ENCODE data around the gene DLK1.

Gene DLK1

DNA sequence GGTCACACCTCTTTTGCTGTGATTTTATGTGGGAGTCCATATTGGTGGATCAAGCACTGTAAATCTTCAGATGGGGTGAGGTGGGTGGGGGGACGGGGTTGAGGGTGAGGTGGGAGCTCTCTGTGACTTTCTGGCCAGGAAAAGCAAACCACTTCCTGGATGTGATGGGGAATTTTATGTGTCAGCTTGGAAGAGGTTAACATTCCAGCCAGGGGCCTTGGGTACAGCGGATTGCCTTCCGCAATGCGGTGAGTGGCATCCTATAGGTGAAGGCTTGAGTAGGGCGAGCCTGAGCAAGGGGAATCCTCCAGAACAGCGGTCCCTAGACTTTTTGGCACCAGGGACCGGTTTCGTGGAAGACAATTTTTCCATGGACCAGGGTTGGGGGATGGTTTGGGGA lies 36.2 kb downstream of the DLK1 start:
- DNase-seq = no peak

DNA sequence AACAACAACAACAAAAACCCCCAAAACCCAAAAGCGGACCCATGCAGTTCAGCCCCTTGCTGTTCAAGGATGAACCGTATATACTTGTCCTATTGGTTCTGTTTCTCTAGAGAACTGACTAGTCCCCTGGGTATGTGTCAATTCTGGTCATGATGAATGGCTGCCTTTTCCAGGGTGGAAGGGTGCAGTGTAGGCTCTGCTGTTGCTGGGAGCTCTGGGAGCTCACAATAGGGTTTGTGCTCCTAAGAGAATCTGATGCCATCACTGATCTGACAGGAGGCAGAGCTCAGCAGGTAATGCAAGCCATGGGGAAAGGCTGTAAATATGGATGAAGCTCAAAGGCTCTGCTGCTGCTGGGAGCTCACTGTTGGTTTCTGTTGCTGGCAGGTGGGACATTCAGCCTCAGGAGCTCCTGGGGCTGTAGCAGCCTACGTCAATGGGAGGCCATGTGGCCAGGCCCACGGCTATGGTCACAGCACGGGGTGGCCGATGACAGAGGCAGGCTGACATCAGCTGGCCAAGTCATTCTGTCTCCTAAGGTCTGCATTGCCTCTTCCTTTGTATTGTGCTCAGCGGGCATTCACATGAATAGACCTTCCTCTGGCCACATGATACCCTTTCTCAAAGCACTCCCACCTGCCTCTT lies 37.9 kb downstream of the DLK1 start:
- no peak for DNase-seq

DNA sequence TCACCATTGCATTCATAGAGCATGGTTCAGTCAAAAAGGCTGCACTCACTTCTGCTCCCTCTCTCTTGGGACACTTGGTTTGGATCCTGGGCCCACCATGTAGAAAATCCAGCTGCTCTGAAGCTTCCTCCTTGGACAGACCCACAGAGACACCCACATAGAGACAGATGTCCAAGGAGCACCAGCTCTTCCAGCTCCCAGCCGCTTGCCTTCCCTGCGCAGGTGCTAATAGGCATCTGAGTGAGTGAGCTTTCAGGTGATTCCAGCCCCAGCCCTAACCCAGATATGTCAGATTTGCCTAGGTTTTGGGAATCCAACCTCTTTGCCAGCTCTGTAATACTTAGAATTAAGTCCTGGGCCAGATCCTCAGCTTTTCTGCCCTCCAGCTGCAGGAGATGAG lies 38.6 kb downstream of the DLK1 start:
- no peak for DNase-seq

DNA sequence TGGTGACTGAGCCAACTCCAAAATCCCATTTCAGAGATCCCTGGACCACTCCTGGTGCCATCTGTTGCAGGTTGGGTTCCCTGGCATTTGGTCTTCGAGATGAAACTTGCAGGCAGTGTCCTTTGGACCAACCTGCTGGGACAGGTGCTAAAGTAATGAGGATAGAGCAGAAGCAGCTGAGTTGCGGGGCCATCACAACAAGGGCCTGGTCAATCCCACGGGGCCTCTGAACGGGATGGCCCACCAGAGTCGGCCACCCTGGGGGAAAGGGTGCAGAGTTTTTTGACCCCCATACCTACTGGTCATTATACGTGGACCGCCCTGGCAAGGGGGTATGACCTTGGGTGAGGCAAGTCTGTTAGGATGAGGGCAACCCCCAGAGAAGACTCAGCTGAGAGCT lies 39.3 kb downstream of the DLK1 start:
- no peak for DNase-seq

DNA sequence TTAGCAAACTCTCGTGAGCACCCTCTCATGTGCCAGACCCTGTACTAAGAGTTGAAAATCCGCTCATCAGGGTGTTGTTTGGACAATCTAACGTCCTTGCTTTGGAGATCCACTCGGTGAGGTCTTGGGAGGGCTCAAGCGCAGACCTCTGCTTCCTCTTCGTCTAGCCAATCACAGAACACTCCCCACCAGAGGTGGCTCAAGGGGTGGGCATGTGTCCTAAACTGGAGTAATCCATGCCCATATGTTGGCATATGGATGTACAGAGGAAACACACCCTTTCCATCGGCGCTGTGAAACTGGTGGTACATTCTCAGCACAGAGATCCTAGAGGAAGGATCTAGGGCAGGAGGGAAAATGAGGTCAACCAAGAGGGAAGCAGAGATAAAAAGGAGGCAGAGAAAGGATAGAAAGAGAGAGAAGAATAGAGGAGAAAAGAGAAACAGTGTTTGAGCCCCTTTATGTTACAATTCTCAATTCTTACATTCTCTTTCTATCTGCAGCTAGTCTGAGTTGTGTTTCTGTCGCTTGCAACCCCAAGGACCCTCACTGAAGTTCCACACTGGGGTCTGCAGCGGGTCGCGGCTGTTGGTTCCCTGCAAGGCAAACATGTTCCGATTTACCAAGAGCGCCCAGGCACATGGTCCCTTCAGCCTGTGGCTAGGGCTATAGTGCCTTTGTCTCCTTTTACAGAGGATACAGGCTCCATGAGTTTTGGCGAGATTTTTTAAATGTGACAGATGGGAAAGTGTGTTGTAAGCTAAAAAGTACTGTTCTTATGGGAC lies 40.5 kb downstream of the DLK1 start:
- no peak for DNase-seq

DNA sequence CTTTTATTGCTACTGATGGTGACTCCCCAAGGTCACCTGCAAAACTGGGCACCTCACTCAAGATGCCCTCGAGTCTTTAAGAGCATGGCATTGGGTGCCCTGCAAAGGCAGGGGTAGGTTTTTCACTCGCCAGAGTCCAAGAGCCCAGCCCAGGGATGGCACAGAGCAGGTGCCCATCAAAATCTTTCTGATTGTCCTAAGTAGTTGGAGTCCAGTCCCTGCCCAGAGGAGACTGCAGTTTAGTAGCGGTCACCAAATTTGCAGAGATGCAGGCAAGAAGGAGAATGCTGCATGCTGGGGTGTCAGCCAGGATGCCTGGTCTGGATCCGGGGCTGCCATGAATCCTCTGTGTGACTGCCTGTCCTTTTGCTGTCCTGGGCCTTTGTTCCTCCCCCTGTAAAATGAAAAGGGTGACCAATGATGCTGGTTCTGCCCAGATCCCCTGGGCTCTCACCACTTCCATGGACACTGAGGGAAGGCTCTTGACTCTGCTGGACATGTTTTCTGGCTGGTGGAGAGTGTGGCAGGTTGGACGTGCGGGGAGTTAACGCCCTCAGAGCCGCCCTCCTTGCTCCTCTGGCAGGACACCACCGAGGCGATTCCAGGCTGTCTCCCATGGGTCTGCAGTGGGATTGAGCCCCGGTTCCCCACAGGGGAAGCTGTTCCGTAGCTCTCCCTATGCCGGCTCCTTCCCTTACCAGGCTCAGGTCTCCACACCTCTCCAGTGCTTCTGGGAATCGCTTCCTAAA lies 41.3 kb downstream of the DLK1 start:
- no peak for DNase-seq

DNA sequence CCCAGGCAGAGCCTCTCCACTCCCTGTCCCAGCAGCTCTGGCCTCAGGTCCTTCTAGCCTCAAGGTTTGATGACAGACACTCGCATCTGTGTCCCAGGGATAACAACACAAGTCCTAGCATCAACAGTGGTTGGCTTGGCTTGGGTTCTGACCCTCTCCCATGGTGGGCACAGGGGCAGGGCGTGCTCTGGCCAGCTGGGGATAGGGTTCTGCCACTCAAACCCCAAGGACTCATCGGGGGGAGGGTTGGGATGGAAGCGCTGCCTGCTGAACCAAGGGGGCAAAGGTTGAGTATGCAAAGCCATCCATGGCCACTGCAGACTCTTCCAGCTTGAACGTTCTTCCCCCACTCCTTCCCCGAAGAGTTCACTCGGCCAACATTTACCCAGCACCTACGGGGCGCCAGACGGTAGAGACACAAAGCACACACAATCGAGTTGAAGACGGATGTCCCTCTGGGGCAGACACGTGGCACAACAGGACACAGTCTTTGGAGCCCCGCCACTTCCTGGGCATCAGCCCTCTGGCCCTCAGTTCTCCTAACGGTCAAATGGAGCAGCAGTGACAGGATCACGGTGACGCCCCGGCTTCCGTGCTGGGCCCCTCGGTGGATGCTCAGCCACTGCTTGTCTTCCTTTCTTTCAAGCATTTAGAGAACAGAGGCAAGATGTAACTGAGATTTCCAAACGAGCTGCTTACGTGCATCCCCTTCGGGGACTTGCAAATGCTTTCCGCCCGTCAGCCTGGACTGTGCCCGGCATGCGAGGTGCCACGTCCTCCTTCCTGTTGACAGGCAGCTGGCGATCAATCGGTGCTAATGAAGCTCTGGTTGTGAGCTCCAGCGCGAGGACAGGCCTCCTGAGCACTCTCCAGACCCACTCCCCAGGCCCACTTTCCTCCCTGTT lies 42.6 kb downstream of the DLK1 start:
- no peak for DNase-seq

DNA sequence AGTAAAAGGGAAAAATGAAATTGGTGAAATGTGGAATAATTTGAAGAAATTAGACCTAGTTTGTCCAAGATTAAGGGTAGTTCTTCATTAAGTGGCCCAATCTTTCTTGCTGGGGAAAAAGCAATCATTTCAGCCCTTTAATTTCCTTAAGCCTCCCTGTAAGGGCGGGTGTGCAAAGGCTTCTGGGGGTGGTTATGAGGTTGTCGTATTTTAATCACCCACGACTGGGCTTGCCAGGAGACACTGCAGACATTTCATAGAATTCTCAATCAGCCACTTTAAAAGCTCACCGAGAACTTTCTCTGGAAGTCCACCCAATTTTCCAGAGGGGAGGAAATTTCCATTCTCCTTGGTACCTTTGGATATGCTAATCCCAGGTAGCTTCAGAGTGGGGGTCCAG lies 43.4 kb downstream of the DLK1 start:
- no peak for DNase-seq

DNA sequence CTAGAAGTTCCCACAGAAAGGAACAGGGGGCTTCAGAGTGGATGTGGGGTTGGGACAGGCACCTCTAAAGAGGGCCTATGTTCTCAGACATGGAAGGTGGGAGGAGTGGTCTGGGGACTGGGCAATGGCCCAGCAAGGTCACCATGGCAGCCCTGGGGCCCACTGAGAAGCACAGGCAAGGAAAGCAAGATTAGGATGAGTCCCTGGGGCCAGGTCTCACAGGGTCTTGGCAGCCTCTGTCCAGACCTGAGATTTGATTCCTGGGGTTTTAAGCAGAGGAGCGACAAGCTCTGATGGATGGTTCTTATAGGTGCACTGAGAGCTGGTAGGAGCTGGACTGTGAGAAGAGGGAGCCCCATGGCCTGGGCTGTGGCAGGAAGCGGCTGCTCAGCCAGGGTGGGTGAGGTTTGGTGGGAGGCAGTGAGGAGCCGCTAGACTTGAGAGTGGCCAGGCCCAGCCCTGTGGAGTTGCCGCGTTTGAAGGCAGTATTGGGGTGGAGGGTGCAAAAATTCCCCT lies 44.0 kb downstream of the DLK1 start:
- no peak for DNase-seq

DNA sequence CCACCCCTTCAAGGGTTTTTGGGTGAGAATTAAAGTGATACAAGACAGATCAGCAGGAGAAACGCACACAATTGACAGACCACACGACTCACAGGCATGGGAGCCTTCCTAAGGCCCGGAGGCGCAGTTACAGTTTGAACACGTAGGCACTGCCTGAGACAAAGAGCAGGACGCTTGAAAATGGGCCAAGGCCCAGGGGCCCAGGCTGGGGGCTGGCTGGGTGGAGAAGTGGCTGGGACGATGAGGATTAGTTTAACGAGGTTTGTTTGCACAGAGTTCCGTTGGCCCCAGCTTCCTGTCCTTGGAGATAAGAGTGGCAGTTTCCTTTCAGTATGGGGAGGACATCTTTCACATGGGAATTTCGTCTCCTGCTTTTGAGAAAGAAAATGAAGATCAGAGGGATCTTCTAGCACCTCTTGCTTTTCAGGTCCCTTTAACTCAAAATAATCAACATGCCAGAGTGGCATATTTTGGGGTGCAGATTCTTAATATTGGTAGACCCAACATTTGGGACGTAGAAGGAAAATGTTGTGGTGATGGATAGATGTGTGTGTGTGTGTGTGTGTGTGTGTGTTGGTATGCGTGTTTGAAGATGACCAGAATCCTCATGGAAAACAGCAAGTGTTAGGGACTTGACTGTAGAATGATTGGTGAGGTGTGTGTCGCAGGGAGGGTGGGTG lies 44.6 kb downstream of the DLK1 start:
- DNase-seq = no peak

DNA sequence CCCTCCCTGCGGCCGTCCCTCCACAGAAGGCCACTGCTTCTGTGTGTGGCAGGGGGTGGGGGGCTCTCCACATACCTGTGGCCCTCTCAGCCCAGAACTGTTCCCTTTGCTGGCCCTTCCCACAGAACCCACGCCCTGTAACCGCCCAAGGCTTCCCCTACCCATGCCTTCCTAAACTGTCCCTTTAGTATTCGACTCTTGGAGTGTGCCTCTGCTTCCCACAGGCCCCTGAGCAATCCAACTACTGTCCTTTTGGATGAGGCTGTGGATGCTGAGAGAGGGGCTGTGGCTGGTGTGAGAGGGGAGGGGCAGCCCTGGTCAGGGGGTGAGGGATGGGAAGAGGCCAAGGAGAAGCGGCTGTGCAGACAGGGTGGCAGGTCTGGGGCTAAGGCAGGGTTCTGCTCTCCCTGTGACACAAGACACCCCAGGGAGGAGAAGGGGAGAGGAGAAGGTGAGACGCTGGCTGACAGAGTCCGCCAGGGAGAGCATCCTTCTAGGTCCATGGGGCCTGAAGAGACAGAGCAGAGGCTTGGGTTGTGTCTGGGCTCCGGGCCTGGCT lies 46.0 kb downstream of the DLK1 start:
- no peak for DNase-seq

DNA sequence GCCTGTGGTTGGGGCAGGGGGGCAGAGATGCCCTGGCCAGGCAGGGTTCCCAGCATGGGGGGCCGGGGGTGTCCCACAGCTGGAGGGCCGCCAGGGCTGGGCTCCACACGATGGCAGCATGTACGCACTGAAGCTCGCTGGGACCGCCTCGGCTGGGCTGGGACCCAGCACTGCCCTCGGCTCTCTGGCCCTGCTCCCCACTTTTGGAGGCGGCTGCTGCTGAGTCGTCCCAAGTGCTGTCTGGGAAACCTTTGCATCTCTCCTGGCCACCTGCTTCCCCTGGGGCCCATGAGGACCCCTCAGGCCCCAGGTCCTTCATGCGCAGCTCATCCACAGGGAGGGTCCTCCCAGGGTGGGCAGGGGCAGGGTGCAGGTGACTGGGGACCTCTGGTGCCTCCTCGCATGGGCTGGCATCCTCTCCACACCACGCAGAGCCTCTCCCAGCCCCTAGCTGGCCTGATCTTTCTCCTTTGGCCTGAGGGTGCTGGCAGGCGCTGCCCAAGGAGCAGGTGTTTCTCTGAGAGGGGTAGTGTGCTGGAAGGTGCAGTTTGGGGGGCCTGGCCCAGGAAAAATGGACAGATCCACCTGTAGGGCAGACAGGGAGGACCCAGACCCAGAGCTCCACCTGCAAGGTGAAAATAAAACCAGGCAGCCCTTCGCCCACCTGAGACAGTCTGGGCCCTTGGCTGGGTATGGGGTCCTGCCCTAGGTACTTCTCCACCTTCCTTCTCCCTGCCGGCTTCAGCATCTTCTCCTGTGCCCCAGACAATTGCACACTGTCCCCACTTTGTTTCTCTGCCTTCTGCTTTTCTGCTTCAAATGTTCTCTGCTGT lies 46.9 kb downstream of the DLK1 start:
- DNase-seq = no peak

DNA sequence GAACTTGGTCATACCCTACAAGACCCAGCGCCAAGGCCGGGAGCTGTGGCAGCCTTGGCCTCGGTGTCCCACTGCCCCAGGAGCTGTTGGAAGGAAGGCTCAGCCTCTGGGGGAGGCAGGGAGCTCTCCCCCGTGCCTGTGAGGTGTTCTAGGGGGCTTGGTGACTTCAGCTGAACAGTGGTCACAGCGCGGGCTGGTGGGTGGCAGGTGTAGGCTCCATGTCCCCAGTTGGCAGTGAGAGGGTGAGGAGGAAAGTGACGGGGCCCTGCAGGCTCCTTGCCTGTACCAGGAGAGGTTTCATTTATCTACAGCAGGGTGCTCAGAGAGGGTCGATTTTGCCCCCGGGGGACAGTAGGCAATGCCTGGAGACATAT lies 47.5 kb downstream of the DLK1 start:
- no peak for DNase-seq

DNA sequence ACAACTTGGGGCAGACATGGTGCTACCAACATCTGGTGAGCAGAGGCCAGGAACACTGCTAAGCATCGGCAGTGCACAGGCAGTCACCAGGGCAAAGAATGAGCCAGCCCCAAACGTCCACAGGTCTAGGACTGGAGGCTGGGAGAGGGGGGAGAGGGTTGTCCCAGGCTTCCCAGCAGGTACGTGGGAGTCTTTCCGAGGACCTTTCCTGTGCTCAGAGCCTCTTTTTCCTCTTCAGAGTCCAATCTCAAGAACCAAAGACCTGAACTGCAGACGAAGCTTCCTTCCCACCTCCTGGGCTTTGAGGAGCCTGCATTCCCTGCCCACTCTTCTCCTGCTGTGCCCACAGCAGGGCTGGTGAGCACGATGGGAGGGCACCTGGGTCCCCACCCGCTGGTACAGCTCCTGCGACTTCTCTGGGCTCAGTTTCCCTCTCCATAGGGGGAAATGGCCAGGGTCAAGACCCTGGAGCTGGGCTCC lies 48.7 kb downstream of the DLK1 start:
- DNase-seq = no peak

DNA sequence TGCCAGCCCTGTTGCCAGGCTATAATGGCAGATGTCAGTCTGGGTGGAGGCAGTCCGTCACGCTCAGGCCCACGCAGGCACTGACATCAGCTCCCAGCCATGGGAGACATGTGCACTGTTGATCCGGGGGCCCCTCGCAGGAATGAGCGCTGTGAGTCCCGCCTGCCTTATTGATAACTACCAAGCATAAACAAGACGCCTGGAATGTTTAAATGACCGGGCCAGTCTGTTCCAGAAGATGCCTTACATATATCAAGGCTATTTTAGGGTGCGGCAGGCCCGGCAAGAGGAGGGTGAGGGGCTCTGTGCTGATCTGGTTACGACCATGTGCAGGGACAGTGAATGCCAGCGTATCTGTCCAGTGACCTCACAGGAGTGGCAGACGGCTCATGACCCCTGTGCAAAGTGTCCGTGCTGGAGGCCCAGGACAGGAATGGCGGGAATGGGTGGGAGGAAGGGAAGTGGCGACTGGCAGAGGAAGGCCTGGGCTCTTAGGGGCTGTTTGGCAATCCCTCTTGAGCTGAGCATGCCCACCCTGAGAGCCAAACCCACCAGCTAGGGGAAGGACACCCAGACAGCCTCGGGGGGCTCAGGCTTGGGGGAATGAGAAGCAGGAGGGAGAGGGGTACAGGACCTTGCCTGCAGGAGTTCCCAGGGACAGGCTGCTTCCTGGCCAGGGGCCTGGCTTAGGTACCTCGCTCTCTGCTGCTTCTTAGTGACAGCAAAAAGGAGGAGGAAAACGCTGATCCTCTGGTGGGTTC lies 49.3 kb downstream of the DLK1 start:
- DNase-seq = peak; percentile 81

DNA sequence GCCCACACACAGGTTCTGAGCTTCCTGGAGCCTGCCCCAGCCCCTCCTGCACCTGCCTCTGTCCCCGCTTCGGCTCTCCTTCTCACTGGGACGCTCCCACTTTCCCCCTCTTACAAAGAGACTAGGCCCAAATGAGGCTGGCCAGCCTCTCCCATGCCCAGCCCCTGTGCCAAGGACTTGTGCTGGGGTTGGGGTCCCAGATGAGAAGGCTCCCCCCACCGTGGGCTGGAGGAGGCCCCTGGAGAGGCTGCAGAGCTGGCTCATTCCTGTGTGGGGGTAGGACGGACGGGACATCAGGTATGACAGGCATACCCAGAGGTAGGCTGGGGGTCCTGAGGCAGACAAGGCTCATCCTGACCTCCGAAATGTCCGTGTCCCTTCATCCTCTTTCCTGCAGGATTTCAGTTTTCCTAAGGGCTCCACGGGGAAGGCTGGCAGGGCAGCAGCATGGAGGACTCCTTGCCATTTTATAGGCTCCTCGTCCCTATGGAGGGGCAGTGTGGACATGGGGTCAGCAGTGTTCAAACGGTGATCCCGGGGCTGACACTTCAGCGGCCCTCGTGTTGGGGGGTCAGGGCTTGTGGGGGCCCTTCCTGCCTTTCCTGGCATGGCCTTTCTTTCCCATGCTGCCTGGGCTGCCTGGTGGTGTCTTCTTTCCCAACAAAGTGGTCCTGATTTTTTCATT lies 50.1 kb downstream of the DLK1 start:
- peak; percentile 18 for DNase-seq

DNA sequence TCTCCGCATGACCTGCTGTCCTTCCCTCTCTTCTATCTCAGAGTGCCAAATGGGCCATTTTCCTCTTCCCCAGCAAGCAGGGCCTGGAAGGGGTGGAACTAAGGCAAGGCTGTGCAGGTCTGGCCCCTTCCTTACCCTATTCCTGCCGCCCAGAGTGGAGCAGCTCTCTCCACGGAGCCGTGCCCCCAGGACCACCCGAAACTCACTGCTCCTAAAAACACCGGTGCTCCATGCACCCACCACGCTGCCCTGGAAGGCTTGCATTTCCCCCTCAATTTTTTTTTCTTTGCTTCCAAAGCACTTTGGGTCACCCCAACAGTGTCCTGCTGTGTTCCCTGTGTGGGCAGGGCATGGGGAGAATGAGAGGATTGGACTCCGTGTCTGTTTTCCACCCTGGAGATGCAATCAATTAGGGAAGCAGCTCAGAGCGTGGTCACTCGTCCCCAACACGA lies 50.7 kb downstream of the DLK1 start:
- DNase-seq = peak; percentile 14

DNA sequence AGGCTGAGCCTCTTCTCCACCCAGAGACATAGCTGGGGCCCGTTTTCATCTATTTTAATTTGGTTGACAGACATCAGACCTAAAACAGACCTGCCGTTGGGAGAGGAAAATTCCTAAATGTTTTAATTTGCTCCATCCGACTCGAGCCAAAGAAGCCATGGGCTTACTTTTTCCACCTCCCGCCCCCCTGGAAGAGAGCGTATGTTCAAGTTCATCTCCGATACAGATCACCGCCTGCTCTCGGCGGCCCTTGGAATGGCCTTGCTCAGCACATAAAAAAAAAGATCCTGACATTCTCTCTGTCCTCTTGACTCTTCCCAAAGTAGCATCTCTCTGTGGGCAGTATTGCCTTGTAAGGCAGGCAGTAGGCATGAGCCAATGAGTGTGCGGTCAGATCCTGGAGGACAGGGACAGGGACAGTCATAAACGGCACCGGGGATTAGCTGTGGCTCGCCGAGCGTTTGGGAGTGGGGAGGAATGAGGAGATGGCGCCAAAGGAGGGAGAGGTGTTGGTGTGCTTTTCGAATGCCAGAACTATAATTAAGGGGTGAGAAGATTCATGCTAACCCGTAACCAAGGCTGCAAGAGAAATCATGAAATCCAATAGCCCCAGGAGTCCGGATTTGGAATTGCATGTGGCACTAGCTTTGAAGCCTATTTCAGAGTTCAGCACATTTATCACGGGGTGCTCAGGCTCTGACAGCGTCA lies 51.3 kb downstream of the DLK1 start:
- DNase-seq = peak; percentile 67

DNA sequence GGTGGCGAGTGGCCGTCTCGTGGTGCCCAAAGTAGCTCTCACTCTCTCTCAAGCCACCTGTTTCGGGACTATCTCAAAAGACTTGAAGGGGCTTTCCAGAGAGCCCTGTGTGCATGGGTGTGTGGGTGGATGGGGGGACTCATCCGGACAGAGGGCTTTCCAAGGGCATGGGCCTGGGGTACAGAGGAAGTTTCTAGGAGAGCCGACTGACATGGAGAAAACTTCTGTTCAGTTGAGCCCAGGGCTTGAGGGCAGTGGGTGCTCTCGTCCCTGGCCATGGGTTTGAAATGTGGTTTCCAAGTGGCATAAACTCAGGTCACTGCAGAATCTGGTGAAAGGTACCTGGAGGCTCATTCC lies 51.8 kb downstream of the DLK1 start:
- DNase-seq = no peak
